Endometrial microvascular endothelial cells (primary cell): ENCODE measurements around the gene ANO7. TPM values are rescaled to one million over a fixed set of nuclear protein-coding genes. Genes with fewer than 3 reads are reported as not detected.
"Not testable (repeated sequence)": the region's sequence is repeated elsewhere in the genome, so short reads cannot be mapped to it uniquely, and the experiment has no call there.

Experiments
- in situ Hi-C: cut with HindIII; loops from 2 replicates; pipeline ENCODE4 v1.10.0; 2017; ENCODE audit warnings: low sequenced_read_pairs, low pct_unique_long_range_greater_than_20kb; ENCODE audit errors: inconsistent ontology term
- total RNA-seq: library from RNA; depleted of rRNA; stranded (reverse); fragments of >200 nt; gene quantifications from one replicate; pipeline ENCODE4 v1.2.3, GENCODE V29; 2015; ENCODE audit errors: inconsistent ontology term

The ANO7 gene
- total RNA-seq, 1 donor from 2014 or later: 0.19 TPM

DNA sequence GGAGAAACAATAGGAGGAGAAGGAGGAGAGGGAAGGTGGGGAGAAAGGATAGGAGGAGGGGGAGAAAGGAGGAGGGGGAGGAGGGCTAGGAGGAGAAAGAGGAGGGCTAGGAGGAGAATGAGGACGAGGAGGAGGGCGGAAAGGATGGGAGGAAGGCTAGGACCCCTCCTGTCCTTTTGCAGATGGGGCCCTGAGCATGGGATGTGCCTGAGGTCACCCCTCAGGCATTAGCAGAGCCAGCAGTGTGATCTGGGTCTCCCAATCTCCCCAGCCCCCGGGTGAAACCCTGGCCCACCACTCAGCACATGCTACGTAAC lies 601 bp upstream of the ANO7 start:
- in situ Hi-C loops: no loop called here

DNA sequence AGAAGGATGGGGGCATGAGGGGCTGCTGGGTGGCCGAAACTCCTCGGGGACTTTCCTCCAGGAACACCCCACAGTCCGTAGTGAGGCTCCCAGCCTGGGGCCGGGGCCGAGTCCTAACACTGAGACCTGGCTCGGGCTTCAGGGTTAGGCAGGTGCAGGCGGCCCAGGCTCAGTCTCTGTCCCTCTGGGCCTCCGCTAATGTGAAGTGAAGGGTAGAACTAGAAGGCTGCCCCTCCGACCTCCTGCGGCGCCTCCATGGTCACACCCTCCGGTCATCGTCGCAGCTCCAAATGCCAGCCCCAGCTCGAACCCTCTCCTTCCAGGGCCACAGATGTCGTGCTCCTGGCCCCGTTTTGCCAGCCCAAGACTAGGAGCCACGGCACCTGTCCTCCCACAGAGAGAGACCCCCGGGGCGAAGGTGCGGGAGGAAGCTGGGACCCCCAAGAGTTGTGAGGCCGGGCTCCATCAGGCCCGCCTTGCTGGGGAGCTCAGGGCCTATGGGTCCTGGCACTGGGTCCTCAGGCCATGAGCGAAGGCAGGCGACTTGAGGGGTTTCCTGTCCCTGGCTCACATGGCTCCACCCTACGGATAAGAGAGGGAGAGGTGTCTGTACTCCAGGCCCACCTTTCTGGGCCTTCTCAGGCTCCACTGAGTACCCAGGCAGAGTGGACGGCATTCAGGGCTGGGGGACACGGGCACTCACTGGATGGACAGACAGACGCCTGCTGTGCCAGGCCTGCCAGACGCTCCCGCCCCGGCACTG lies 797 bp downstream of the ANO7 start:
- in situ Hi-C loops: no loop called here

DNA sequence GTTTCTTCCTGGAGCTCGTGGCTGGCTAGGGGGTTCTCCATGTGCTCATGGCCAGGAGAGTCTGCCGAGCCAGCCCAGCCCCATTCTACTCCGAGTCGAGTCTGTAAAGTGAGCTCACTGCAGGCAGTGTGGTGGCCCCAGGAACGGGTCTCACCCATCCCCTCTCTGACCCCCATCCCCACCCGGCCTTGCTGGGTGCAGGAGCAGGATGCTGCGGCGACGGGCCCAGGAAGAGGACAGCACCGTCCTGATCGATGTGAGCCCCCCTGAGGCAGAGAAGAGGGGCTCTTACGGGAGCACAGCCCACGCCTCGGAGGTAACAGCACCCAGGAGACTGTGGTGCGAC lies 1.4 kb downstream of the ANO7 start:
- in situ Hi-C loops: no loop called here

DNA sequence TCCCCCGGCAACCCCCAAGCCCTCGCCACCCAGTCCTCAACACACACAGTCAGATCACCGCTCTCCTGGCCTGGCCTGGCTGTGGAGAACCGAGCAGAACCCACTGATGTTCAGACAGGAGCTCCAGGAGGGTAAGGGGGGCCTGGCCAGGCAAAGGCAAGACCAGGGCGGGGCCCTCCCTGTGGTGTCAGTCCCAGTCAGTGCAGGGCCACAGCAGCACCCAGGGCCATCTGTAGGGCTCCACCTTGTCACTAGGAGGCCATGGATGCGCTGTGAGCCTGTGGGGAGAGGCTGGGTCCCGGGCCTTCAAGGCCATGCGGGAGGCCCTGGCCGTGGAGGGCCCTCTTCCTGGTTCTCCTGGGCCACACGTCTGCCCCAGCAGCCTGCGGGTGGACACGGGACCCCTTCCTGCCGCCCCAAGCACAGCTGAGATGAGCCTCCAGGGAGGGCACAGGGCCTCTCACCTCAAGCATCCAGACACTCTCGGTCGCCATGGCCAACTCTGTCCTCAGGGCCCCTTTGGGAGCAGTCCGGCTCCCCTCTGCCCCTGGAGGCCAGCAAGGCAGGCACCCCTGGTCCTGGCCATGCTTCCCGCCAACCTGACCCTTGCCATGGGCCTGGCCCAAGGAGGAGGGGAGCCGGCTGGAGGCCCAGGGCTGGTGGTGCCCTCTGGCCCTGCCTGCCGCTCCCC lies 2.0 kb downstream of the ANO7 start:
- in situ Hi-C loops: no loop called here

DNA sequence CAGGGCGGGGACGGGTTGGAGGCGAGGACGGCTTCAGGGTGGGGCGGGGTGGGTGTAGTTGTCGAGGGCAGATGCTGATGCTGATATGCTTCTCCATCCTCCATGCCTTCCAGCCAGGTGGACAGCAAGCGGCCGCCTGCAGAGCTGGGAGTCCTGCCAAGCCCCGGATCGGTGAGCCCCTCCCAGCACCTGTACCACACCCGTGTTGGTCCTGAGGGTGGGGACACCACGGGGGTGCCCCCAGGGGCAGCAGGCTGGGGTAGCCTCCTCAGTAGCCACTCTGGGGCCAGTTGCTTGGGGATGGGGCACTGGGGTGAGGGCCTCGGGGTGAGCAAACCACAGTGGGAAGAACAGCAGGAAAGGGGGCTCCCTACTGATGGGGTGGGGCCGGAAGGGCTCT lies 2.6 kb downstream of the ANO7 start:
- in situ Hi-C loops: no loop called here

DNA sequence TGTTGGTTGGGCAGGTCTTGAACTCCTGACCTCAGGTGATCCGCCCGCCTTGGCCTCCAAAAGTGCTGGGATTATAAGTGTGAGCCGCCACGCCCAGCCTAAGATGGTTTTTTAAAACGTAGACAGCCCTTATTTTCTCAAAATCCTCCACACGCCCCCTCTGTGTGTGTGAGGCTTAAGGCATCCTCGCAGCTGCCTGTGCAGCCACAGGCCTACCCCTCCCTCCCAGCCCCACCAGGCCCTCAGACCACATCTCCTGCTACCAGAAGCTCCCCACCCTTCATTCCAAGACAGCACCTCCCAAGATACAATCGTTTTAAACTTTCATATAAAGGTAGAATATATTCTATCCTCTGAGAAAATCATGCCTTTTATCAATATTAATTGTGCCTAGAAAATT lies 4.8 kb downstream of the ANO7 start:
- in situ Hi-C loops: no loop called here

DNA sequence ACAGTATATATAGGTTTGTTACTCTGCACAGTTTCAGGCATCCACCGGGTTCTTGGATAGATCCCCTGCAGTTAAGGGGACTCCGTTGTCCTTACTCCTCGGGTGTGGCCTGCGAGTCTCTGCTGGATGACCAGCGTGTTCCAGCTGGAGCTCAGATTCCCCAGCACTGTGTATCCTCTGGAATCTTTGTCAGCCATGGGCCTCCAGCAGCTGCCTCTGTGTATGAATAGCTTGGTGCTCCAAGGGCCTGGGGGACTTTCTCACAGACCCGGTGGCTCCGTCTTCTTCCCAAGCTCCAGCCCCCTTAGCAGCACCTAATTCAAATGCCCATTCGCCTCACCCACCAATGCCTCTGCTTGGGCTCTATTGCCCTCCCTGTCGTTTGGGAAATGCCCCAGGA lies 6.3 kb downstream of the ANO7 start:
- in situ Hi-C loops: no loop called here

DNA sequence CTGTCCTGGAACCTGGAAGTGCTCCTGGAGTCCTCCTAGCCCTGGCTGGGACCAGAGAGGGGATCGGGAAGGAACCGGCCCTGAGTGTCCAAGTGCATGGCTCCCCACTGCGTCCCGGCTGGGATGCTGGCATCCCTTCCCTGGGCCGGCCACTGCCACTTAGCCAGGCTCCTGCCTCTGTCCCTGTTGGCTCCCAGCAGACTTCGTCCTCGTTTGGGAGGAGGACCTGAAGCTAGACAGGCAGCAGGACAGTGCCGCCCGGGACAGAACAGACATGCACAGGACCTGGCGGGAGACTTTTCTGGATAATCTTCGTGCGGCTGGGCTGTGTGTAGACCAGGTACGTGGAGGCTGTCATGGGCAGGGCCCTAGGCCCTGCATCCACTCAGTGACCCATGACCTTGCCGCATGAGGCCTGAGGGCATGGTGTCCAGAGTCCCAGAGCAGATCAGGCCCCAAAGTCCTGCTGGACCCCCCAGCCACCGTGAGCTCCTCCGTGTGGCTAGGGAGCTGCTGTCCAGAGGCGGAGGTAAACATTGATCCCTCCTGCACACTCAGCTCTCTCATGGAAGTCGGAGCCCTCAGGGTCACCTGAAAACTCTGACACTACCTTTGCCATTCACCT lies 7.1 kb downstream of the ANO7 start:
- in situ Hi-C loops: no loop called here

DNA sequence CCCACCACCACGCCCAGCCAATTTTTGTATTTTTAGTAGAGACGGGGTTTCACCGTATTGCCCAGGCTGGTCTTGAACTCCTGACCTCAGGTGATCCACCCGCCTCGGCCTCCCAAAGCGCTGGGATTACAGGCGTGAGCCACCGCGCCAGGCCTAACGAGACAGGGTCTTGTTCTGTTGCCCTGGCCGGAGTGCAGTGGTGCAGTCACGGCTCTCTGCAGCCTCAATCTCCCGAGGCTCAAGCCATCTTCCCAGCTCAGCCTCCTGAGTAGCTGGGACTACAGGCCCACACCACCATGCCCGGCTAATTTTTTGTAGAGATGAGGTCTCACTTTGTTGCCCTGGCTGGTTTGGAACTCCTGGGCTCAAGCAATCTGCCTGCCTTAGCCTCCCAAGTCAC lies 8.8 kb downstream of the ANO7 start:
- in situ Hi-C loops: not testable (repeated sequence)

DNA sequence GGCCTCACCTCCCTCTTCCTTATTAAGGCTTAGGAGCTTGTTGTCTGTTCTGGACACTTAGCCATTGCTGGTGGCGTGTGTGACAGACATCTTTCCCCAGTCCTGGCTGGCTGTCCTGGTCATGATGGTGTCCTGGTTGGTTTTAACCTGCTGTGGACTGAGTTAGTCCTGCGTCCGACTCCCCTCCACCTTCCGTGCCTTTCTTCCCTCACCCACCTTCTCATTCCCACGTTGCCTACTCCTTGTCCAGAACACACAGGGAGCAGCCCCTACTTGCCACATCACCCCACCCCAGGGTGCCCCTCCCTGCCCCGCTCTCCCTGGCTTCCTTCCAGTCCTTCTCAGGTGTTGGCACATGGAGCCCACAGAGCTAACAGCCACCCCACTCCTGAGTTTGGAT lies 9.5 kb downstream of the ANO7 start:
- in situ Hi-C loops: no loop called here

DNA sequence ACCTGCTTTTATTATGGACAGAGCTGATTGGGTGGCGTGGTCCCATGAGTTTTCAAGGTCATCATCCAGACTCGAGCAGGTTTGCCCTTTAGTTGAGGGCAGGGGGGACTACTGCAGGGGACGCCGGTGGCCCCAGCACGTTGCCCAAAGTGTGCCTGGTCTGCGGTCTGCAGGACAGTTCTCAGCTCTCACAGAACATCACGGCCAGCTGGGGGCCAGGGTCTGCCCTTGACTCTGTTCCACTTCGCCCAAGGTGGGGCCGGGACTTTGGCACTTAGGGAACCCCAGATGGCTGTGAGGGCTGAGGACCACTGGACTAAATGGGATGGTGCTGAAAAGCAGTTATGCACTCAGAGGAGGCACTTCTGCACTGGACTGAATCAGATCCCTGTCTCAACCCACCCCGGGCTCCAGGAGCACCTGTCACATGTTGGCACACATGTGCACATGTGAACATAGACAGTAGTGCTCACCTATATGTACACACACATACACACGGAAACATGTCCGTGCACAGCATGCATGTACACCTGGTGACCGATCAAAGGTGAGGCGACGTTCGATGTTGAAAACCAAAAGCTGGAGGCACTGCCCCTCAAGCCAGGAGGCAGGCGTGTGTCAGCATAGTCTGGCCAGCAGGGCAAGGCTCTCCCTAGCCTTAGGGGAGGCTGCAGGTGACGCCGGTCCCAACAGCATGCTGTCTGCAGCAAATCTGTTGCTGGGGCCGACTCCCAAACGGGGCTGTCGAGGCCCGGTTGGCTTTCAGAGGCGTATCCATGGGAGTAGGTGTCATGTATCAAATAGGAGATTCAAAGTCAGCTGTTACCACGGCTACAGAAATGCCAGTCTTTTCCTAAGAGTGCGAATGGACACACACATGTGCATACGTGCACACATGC lies 10.2 kb downstream of the ANO7 start:
- in situ Hi-C loops: no loop called here

DNA sequence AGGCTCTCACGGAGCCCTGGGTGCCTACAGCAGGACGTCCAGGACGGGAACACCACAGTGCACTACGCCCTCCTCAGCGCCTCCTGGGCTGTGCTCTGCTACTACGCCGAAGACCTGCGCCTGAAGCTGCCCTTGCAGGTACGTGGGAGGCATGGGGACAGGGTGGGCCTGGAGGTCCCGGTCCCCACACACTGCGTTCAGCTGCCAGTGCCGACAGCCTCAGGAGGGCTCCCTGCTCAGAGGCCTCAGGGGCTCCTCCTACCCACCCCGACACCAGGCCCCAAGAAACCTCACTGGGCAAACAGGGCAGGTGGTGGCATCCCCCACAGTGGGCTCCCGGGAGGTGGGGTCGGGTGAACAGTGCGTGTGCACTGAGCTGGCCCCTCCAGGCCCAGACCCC lies 10.8 kb downstream of the ANO7 start:
- in situ Hi-C loops: no loop called here

DNA sequence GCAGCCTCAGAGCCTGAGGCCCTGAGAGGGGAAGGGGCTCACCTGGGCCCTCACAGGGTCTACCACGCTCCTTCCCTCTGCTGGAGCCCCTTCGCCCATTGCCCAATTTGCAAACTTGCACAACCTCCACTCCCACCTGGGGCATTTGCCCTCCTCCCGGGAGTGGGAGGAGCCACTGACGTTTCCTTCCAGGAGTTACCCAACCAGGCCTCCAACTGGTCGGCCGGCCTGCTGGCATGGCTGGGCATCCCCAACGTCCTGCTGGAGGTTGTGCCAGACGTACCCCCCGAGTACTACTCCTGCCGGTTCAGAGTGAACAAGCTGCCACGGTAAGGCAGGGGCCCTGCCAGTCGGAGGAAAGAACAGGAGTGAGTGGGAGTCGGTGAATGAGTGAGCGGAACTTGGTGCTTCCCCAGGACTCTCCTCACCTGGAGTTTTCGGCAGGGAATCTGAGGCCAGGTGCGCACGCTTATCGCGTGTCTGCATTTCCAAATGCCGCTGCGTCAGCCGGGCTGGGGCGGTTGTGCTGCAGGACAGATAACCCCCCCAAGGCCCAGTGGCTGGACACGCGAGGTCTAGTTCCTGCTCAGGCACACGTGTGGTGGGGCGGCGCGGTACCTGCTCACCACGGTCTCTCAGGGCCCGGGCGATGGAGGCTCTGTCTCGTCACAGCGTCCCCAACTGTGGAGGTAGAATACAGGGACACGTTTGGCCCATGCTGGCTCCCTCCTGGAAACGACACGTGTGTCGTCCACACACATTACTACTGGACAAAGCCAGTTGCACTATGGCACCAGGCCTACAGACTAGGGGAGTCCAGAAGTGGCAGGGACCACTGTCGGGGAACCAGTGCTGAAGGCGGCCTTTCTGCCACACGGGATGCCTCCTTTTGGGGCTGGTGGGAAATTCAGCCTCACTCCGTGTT lies 11.7 kb downstream of the ANO7 start:
- in situ Hi-C loops: no loop called here

DNA sequence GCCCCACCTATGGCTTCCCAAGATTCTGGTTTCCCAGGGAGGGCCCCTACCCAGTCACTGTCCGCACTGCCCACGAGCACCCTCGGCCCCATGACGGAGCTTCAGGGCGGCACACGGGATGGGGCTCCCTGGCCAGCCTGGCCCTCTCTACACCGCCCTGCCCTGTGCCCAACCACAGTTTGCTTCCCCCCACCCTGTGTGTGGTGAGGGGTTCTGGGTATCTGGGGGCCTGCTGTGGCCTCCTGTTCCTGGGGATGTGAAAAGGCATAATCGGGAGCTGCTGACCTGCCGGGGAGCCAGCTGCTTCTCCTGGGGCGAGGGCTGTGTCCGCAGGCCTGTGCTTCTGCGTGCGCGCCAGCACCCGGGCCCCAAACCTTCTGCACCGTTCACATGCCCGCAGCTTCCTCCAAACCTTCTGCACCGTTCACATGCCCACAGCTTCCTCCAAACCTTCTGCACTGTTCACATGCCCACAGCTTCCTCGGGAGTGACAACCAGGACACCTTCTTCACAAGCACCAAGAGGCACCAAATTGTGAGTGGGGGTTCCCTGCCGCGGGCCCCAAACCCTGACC lies 12.4 kb downstream of the ANO7 start:
- in situ Hi-C loops: no loop called here

DNA sequence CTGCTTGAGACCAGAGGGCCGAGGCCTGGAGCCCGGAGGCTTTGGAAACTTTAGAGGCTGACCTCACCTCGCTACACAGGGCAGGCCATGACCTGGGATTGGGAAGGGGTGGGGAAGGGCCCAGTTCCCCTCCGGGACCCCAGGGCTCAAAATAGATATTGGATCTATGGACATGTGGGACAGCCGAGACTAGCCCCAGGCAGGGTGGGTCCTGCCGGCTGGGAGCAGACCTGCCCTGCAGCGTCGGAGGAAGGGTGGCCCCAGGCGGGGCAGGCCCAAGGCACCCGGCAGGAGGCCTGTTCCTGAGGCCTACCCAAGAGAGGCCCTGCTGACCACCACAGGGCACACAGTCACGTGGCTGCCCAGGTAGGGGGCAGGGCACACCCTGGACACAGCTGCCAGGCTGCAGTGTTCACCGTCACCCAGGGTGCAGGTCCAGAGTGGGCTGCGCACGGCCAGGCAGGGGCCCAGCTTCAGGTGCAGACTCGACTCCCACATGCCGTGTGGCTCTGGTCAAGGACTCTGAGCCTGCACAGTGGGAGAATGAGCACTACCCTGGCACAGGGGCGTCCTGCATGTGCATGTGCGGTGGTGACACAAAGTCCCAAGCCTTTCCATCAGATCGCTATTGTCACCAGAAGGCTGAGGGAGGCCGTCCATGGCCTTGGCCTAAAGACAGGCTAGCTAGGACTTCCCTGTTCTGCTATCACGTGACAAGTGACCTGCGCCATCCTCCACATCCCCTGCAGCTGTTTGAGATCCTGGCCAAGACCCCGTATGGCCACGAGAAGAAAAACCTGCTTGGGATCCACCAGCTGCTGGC lies 13.2 kb downstream of the ANO7 start:
- in situ Hi-C loops: no loop called here

DNA sequence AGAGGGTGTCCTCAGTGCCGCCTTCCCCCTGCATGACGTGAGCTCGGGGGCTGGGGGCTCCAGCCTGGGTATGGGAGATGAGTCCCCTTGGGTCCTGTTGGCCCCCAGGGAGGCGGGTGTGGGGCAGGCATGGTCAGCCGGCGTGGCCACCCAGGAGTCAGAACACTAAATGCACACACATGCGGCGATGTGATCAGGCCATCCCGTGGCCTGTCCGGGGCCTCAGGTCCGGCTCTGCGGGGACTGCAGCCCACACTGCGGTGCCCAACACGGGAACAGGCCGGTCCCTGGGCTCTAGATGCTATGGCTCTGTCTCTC lies 13.8 kb downstream of the ANO7 start:
- in situ Hi-C loops: no loop called here

DNA sequence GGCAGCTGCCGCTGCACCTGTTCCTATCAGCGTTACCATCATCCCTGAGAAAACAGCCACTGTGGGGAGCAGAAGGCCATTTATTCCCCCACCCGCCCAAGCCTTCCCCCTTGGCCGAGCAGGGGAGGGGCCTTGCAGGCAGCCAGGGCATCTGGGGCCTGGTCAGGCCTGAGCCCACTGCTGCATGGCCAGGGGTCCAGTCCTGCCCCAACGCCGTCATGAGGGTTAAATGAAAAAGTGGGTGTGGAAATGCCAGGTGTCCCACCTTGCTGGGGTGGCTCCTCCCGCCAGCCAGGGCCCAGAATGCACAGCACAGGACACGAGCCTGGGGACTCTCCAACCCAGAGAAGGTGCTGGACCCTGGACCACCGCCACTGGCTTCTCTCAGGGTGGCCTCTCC lies 14.2 kb downstream of the ANO7 start:
- in situ Hi-C loops: no loop called here
